ENCODE results near the gene USP43.

USP43 gene

GRCh38 chr17:9715503-9716016 is 70.2 kb downstream of the USP43 start:
- DNase-seq (ENCODE audit: low read depth) = no peak

DNA sequence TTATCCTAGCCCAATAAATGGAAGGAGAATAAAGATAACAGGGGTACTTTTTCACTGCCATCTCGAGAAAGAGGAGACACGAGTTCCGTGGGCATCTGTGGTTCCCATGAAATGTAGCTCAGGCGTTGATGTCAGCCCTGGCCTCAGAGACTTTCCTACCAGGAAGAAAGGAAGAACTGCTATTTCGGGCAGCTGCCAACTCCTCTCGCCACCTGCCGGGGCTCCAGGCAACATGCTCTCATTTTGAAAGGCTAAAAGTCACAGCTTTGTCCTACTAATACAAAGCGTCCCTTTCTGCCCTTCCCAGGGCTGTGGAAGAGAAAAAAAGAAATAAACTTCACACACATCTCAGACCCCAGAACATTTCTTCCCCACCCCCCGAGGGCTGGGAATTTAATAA is 80.3 kb downstream of the USP43 start:
- no peak for DNase-seq (ENCODE audit: low read depth)

- no peak for DNase-seq (ENCODE audit: low read depth)
Measured at GRCh38 chr17:9726291-9726690, 81.0 kb downstream of the USP43 start.

- no peak for DNase-seq (ENCODE audit: low read depth)
Measured at GRCh38 chr17:9728005-9728404, 82.7 kb downstream of the USP43 start.

DNA sequence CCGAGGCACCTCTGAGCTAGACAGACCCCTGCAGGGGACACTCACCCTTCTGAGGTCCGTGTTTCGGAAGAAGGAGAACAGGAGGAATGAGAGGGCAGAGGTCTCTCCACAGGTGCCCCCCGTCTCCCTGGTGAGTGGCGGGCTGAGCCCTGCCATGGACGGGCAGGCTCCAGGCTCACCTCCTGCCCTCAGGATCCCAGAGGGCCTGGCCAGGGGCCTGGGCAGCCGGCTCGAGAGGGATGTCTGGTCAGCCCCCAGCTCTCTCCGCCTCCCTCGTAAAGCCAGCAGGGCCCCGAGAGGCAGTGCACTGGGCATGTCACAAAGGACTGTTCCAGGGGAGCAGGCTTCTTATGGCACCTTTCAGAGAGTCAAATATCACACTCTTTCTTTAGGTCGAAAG is 83.2 kb downstream of the USP43 start:
- no peak for DNase-seq (ENCODE audit: low read depth)

DNA sequence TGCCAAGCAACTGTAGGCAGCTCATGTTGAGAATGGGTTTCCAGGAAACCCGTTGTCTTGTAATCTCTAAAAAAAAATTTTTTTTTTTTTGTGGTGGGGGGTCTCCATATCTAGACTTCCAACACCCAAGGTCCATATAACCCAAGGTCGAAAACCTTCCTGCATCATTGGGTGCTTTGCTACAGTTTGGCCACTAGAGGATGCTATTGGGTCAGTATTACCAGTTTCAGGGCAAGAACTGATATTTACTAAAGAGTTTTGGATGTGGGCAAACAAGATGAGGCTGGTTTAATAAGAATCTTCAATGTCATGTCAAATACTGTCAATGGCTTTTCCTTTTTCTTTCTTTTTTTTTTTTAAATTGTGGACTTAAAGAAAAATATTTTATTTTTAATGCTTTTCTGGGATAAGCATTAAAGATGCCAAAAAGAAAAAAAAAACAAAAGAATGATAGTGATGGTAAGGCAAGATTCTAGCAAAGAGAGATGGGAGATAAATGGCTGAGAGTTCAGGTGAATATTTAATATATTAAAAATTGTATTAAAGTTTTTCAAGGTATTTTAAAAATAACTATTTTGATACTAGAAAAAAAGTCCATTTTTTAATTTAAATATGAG is 83.8 kb downstream of the USP43 start:
- DNase-seq (ENCODE audit: low read depth) = peak; percentile 50

DNA sequence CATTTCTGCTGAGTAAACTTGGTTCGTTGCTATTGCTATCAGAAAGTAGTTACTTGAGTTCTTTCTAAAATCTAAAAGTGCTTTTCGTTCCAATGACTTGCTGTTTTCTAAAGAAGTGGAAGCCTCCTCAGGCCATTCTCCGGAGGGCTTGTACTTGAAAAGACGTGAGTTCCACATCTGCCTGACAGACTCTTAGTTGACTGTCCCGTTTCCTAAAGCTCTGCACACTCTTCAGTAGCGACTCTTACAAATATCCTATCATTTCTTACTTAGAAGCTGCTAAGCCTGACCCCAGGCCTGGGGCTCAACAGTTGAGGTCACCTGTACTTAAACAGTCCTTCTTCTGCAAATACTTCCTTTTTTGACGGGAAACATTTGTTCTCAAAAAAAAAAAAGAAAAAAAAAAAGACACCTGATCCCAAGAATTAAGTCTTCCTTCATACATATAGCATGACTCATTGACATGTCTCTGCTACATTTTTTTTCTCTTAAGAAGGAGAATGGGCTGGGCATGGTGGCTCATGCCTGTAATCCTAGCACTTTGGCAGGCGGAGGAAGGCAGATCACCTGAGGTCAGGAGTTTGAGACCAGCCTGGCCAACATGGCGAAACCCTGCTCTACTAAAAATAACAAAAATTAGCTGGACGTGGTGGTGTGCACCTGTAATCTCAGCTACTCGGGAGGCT is 84.6 kb downstream of the USP43 start:
- peak; percentile 34 for DNase-seq (ENCODE audit: low read depth)

DNA sequence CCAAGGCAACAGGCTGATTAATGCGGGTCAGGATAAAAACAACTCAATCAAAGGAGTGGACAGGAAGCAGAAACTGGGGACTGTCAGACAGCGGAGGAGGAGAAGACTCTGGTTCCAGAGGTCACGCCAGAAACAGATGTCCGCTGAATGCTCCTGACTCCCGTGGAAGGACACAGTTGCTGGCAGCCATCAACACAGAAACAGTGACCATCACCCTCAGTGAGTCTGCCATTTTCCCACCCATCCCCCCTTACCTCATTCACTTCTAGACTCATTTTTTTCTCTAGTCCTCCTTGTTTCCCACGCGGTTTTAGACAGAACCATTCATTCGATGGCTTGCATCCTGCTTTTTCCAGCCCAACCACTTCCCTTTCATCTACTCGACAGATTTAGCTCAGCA is 105.2 kb downstream of the USP43 start:
- no peak for DNase-seq (ENCODE audit: low read depth)

- DNase-seq (ENCODE audit: low read depth) = no peak
Measured at GRCh38 chr17:9755083-9755482, 109.8 kb downstream of the USP43 start.

GRCh38 chr17:9760266-9760665 is 114.9 kb downstream of the USP43 start:
- DNase-seq (ENCODE audit: low read depth) = no peak

- DNase-seq (ENCODE audit: low read depth) = no peak
Measured at GRCh38 chr17:9763643-9764042, 118.3 kb downstream of the USP43 start.

GRCh38 chr17:9765322-9765721 is 120.0 kb downstream of the USP43 start:
- DNase-seq (ENCODE audit: low read depth) = no peak

- DNase-seq (ENCODE audit: low read depth) = no peak
Measured at GRCh38 chr17:9766970-9767369, 121.7 kb downstream of the USP43 start.

DNA sequence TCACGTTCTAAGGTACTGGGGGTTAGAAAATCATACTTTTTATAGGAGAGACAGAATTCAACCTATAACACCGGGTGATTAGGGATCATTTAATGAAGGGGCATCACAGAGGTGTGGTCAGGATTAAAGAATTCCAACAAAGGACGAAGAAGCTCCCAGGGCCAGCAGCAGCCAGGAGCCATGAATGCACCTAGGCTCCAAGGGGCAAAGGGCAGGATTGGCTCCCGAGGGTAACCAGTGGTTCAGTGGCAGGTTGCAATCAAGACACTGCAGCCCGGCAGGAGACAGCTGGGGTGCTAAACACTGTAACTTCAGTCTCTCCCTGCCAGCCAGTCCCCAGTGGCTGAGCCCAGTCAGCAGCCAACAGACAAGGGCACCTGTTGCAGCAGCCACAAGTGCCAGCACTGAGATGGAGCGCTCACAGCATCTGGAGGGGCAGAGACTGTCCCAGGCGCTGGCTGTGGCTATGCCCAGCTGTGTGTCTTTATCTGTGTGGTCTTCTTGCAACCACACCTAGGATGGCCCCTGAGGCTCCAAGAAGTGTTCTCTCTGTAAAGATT is 122.2 kb downstream of the USP43 start:
- no peak for DNase-seq (ENCODE audit: low read depth)

DNA sequence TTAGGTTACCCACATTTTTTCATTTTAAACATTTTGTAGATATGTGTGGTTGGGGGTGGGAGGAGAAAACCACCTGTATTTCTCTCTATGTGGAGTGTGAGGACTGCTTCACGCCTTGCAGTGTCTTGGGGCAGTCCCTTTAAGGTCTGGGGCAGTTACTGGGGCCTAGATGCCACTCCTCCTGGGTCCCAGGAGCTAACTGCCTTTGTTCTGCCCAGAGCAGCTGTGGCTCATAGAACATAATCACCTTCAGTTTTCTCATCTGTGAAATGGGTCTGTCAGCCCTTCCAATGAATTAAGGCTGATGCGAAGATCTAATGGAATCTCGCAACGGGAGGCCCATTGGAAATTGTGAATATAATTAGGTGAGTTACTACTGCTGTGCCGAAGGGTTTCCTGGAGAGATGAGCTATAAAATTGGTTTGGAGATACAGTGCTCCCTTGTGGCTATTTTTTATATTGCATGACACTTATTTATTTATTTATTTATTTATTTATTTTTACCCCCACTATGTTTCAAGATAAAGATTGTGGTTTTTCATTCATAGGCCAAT is 123.1 kb downstream of the USP43 start:
- peak; percentile 22 for DNase-seq (ENCODE audit: low read depth)

DNA sequence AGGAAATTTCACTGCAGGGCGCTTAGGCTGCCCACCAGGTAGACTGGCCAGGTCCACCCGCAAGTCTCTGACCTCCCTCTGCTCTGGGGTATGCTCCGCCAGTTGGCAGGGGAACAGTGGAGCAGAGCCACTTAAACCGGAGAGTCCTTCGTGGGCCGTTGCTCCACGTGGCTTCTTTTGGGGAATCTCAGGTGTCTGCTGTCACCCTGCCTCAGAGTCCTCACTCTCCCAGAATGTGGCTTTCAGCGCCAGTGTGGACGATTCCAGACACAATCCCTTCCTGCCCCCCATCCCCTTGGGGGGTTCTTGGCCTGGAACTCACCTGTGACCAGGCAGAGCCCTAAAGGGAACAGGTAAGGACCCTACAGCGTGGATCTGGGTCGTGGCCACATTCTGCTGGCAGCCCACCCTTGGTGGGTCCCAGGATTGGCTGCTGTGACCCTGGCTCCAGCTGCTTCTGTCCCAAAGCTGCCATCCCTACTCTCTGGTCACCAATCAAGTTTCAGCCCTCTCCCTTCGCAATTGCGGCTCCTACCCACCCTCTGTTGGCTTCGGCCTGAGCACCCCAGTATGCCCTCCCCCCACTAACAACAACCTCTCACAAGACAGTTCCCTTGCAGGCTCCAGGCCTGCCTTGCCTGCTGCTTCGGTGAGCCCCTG is 123.8 kb downstream of the USP43 start:
- no peak for DNase-seq (ENCODE audit: low read depth)

- DNase-seq (ENCODE audit: low read depth) = no peak
Measured at GRCh38 chr17:9771465-9771864, 126.1 kb downstream of the USP43 start.

- DNase-seq (ENCODE audit: low read depth) = no peak
Measured at GRCh38 chr17:9772658-9773057, 127.3 kb downstream of the USP43 start.

GRCh38 chr17:9776911-9777310 is 131.6 kb downstream of the USP43 start:
- DNase-seq (ENCODE audit: low read depth) = no peak
